Hepatic stellate cell (primary cell): Measurements from ENCODE around the gene COL18A1.
A peak's percentile ranks its signal among the peaks of the same experiment; 100 is the strongest.

Source experiments
- DNase-seq: peaks from one replicate; pipeline ENCODE4 v3.0.0; 2011; ENCODE audit warnings: low spot score

Gene COL18A1

DNA sequence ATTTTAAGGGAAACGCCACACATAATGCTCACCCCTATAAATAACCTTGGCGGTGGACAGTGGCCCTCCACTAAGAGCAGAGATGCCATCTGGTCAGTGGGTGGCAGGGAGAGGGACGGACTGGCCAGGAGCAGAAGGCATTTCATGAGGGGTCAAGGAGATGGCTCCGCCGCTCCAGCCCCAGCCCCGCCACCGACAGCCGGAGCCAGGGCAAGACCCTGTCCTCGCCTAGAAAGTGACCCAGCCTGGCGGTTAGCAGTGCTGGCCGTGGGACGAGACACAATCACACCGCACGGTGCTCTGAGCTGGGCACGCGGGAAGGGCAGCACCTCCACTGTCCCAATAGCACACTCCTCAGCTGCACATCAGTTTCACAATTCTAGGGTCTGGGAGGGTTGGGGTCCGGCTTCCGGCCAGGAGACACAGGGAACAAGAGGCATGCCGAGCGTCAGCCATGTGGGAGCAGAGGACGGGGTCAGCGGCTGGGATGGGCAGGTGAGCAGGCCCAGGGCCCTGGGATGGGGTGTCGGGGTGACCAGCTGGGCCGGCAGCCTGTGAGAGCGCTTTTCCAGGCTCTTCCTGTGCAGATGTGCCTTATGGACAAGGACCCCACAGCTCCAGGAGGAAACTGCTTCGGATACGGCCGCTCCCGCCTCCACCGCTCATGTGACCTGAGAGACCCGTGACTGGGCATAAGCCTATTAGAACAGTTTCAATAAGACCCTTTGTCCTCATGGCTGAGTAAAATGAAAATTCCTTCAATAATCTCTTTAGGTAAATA lies 131.5 kb downstream of the COL18A1 start:
- DNase-seq, result no peak

DNA sequence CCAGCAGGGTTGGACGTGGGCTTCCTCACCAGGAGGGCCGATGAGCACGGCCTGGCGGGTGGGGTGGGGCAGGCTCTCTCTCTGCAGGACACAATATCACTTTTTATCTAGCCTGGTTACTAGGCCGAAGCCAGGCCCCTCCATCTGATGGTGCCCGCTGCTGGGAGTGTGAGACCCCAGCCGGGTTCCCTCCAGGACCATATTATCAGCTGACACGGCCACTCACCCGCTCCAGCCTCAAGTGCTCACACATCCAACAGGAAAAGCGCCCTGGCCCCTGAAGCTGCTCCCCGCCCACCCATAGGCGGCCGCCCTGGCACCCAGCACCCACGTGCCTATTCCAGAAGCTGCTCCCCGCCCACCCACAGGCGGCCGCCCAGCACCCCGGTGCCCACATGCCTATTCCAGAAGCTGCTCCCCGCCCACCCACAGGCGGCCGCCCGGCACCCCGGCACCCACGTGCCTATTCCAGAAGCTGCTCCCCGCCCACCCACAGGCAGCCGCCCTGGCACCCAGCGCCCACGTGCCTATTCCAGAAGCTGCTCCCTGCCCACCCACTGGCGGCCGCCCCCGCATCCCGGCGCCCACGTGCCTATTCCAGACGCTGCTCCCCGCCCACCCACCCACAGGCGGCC lies 132.3 kb downstream of the COL18A1 start:
- DNase-seq, result no peak

DNA sequence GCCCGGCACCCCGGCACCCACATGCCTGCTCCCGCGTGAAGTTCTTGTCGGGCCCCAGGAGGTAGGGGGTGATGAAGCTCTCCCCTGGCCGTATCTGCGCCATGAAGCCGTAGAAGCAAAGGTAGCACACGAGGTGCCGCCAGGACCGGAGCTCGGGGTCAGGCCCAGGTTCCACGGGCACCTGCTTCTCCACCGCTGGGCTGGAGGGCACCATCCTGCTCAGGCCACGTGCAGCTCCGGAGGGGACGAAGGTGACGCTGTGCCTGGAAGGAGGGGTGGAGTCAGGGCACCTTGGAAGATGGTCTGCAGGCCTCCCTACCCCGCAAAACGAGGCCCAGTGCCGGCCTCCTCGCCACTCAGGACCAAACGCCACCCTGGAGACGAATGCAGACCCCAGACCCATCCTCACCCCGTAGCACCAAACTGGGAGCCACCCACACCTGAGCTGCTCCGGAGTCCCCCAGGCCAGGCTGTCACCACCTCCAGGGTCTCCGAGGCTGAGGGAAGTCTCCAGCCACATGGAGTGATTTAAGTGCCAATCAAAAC lies 132.9 kb downstream of the COL18A1 start:
- DNase-seq, result no peak

DNA sequence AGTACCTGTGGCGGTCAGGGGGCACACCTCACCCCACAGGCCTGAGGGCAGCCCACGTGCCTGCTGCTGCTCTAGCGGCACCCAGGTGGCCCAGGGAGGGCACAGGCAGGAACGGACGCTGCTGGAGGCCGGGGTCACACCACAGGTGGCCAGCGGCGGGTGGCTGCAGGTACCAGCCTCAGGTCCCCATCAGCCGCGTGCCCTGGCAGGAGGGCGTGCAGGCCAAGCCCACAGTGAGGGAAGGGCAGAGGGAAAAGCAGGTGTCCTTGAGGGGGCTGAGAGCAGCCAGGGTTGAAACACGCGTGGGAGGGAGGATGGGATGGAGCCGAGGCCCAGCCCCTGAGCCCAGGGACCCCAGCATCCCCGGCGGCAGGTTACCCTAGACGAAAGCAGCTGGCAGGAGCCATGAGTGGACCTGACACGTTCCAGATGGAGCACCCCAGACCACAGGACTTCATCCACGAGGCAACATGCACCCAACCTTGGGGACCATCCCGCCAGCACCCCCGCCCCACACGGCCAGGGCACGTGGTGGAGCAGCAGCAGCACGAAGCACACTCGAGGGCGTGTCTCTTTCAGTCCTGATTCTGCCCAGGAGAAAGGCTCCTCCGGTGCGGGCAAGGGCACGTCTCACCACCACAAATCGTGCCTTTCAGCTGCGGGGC lies 133.5 kb downstream of the COL18A1 start:
- no peak for DNase-seq

DNA sequence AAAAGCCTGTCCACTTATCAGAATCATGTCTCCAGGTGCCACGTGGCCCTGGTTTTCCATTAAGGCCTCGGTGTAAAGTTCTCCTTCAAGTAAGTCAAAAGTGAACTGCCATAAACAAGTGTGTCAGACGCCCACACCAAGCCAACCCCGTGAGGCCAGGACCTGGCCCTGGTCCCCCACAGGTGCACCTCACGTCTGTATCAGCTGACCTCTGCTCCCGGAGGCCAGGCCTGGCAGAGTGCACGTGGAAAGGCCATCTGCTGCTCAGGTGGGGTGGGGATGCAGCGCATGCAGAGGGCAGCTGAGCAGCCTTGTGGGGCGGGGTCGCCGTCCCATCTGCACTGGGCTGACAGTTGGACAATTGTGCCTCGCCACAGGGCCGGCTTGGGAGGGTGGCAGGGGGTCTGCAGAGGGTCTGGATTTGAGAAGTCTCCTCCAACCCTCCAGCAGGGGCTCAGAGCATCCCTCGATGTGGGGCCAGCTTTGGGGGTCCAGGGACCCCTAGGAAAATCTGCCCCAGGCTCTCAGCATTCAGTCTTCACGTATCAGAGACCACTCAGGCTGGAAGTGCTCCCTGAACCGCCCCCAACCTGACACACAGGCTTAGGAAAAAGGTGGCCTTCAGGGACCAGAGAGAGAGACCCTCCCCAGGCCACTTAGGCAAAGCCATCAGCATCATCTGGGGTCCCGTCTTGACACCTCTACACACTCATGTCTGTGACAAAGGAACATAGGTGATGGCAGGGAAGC lies 134.3 kb downstream of the COL18A1 start:
- no peak for DNase-seq

DNA sequence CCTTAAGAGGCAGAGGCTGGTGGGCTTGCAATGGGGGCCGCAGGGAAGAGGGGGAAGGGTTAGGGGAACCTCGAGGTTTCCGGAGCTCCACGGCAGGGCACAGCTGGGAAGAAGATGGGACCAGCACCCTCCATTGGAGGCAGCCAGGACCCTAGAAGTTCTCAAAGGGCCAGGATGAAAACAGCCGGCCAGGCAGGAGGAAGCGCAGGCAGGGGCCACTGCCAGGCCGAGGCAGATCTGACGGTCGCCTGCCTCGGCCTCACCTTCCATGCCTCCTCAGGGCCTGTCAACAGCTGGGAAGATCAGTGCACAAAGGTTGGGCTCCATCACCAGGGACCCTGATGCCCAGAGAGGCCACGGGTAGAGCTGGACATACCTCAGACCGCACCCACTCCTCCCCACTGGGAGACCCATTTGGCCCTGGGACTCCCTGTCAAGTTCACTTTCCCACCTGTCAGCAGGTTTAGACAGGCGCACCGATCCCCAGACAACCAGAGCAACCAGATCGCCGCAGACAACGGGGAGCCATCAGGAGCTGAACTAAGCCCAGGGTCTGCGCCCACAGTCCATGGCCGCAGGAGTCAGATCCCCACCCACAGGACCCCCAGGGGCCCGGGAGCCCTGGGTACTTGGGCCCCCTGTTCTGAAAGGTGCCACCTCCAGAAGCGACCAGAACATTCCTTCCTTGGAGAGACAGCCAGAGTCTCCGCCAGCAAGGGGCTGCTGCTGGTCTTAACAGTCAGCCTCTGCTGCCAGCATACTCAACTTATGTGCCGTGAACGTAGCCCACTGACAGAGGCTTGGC lies 135.0 kb downstream of the COL18A1 start:
- no peak for DNase-seq

DNA sequence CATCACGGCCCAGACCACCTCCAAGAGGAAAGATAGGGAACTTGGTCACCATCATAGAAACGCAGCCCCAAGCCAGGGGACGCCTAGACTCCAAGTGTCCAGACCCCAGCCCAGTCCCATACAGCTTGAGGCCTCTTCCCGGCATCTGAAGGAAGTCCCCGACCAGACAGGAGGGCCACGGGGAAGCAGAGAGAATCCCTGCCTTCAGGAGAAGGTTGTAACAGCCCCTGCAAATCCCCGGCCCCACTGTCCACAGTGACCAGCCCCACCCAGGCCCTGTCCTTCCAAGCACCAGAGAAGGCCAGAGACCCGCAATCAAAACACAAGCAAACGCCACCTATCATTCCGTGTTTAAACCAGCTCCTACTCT lies 135.6 kb downstream of the COL18A1 start:
- no peak for DNase-seq

DNA sequence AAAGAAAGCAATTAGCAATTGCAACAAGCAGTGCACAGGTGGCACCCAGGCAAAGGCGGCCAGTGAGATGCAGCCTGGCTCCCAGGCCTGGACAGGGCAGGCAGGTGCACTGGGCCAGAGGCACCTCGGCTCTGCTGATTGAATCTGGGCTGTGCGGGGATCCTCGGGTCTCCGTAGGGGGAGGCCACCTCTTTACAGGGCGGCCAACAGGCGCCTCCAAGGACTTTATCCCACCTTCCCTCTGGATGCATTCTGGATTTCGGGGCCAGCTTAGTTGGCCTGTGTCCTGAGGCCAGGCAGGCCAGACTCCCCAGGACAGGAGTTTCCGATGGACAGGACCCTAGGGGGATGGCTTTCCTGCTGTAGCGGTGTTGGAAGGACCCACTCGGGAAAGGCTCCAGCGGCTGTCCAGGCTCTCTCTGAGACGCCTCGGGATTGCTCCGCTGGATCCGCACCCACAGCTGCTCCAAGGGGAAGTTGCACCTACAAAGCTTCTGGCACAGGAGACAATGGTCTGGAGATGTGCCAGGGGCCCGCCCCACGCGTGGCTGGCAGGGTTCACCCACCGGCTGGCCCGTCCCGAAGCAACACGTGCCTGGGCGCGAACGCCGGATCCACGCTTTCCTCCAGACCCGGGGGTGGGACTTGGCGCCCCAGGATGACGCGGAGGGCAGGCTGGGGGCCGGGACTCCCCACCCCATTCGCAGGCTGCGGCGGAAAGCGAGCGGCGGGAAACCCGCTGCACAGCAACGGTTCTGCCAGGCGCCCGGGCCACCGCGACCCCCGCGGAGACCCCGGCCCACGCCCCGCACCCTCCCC lies 136.5 kb downstream of the COL18A1 start:
- DNase-seq, result peak; percentile 80

DNA sequence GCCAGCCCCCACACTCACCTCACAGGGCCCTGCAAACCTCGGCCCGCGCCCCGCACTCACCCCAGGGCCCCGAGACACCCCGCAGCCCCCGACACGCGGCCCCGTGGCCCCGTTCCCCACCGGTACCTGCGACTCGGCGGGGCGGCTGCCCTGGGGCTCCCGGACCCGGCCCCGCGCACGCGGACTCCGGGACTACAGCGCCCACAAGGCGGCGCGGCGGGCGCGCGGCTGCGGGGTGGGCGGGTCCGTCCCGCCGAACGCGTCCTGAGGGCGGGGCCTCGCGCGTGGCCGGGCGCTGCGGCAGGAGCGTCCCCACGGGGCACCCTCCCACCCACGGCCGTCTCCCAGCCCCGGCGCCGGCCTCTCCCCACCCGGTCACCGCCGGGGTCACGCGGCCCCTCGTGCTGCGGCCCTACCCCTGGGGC lies 137.3 kb downstream of the COL18A1 start, which contains the start of gene SLC19A1:
Gene SLC19A1, minus strand, starts transcription at position 199 of the 425 bp plus-strand sequence. CDS start 4,481 bp downstream, outside the sequence.
- peak; percentile 96 for DNase-seq

DNA sequence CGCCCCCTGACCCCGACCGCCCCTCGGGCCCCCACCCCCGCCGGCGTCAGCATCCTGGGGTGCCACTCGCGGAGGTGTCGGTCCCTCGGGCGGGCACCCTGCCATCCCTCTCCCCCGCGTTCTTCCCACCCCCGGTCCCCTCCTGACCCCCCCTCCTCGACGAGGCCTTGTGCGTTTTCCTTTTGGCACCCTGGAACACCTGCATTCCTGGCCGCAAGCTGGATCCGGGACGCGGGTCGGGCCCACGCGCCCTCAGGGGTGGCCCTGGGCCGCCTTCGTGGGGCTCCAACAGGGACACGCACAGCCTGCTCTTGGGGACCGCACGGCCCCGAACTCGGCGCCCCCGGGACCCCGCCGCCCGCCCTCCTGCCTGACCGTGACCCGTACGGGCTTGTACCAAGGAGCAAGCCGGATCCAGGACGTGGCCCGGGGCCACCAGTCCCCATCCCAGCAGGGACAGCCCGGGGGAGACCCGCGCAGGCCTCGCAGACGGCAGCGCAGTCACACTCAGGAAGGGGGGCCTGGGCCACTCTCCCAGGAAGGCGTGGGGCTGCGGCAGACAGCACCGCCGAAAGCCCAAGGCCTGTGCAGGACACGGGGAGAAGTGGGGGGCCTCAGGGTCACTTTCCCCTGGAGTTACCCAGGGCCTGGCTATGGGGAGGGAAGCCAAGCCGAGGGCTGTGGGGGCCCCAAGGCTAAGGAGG lies 137.9 kb downstream of the COL18A1 start:
- DNase-seq, result no peak

DNA sequence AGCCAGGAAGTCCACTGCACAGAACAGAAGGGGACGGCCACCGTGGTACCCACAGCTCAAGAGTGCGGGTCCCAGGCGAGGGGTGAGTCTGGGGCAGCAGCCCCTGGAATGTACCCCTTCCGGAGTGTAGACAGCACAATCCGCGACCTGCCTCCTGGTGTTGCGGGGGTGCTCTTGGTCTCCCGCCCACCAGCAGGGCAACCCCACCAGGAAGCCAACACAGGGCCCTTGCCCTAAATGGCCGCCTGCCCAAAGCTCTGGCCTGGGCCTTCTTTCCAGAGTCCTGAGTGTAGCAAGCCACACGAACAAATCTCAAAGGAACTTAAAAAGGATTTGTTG lies 138.4 kb downstream of the COL18A1 start:
- DNase-seq, result no peak

DNA sequence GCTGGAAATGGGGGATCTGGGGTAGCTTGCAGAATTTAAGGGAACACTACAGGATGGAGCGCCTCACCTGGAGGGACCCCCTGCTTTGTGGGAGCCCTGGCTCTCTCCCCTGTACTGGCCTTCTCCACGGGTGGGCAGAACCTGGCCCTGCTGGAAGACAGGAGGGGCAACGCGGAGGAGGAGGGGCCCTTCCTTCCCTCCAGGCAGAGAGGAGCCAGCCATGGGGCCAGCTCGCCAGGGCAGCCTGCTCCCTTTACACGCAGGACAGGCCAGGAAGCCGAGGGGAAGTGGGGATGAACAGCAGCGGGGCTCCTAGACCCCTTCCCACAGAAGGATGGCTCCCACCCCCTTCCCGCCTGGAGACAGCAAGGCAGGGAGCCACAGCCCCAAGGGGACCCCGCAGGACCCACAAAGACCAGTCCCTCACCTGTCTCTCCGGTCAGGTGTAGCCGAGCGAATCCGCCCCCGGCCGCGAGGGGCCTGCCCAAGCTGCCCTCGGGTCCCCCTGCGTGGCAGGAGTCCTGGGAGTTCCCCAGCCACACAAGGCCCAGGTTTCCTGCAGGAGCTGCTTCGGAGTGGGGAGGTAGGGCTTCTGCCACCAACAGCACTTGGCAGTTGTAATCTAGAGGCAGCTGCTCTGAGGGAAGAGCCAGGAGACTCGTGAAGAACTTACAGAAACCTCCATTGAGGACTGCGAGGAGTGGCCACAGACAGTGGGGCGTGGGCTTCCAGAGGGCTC lies 138.9 kb downstream of the COL18A1 start:
- DNase-seq, result no peak

DNA sequence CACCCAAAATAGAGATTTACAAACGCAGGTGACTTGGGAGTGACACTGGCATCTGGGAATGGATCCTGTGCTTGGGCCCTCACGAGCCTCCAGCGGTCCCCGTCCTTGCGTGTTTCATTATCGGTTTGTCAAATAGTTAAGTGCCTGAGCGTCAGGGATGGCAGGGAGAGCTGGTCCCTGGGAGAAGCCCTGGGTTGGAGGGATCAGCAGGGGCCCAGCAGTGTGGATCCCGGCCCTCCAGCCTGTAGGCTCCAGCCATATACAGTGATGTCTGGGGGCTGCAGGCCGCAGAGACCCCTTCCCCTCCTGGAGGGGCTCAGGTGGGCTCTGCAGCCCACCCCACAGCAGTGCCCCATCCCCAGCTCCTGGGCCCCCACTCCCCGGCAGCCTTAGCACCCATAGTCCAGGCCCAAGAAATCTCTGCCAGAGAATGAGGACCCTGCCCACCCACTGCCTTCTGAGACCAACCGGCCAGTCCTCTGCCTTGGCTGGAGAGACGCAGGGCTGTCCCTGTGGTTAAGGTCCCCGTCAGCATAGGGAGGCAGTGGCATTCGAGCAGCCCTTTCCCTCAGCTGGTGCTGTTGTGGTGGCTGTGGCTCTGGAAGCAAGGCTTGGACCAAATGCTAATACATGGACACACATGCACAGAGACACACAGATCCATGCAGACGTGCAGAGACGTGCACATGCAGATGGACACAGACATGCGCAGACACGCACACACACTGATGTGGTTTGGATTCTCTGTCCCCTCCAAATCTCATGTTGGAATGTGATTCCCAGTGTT lies 139.7 kb downstream of the COL18A1 start:
- DNase-seq, result no peak

DNA sequence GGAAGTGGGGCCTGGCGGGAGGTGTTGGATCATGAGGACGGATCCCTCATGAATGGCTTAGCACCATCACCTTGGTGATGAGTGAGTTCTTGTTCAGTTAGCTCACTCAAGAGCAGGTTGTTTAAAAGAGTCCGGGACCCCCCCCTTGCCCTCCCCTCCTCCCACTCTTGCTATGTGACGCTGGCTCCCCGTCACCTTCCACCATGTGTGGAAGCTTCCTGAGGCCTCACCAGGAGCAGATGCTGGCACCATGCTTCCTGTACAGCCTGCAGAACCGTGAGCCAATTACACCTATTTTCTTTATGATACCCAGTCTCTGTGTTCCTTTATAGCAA lies 140.2 kb downstream of the COL18A1 start:
- no peak for DNase-seq

DNA sequence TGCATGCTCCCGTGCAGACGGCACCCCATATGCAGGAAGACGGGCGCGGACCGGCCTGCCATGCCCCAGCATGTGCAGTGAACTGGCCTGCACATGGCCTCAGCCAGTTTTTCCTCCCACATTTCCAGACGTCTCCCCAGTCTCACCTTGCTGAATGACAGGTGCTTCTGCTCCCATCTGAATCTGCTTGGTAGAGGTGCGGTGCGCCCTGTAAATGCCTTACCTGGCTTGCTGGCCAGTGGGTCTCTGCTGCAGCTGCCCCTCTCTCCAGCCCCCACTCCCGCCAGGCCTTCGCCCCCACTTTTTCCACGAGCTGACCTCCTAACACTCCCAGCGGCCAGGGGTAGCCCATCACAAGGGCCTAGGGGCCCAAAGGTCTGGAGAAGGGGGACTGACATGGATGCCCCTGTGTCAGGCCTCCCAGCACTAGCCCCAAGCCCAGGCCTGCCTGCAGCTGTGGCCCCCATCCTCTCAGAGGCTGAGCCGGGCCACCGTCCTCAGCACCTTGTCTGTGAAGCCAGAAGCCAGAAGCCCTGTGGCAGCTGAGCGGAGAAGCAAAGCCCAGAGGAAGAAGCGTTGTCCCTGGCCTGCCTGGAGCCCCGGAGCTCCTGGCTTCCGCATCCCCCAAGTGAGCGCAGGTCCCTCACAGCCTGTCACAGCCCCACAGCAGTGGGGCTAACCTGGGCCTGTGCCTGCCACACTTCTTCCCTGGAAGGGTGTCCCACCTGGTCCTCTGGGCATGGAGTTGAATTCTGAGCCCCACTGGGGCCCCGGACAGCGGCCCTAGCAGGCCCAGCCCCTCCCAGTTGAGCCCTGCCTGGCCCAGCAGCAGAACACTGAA lies 140.9 kb downstream of the COL18A1 start:
- no peak for DNase-seq

DNA sequence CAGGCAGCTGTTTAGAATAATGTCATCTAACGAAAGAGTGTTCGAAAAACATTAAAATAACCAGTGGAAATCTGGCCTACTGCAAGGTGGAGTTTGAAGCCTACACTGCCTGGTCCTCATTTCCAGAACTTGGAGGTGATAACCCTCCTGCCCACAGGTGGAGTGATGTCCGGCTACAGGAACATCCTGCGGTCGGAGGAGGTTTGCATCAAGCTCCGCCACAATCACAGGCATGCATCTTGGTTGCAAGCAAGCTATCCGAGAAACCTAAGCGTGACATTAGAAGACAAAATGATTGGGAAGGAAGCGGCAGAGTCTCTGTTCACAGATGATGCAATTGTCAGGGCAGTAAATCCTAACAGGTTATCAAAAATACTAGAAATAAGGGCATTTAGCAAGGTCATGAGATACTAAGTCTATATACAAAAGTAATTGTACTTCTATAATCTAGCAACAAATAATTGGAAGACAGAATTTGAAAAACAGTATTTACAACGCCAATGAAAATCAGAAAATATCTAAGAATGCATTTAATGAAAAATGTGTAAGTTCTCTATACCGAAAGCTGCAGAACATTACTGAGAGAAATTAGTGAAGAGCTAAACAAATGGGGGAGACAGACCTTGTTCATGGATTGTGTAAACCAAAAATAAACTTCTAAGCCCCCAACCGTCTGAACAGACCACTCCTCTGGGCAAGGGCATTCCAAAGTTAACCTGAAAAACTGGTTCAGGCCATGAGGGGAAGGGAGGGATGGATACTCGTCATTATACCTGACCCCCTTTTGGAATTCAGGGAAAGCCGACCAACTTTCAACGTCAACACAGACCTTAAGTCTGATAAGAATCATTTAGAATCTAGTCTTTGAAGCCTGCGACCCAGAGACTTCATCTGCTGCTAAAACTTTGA lies 141.9 kb downstream of the COL18A1 start:
- DNase-seq, result no peak

DNA sequence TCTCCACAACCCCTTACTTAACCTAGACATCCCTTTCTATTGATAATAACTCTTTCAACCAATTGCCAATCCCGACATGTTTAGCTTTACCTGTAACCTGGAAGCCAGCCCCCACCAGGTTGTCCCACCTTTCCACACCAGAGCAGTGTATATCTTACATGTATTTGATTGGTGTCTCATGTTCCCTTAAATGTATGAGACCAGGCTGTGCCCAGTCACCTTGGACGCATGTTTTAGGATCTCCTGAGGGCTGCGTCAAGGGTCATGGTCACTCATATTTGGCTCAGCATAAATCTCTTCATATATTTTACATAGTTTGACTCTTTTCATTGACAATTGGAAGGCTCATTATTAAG lies 142.6 kb downstream of the COL18A1 start:
- no peak for DNase-seq
